Natural killer cell (primary cell): Measurements from ENCODE around the gene ARHGEF39. TPM values are rescaled to one million over a fixed set of nuclear protein-coding genes. Genes with fewer than 3 reads are reported as not detected.
A peak's percentile ranks its signal among the peaks of the same experiment; 100 is the strongest.

Experiments used
- ATAC-seq, 3 donors: fragments of 150-1000 bp in 2 of 3; fragments of 200-7000 bp in 1 of 3; cut with Tn5 transposase; 1 replicate in 1 of 3; 2 replicates in 2 of 3; pipeline ENCODE4 v1.10.0; 2021; ENCODE audit warnings: mild to moderate bottlenecking in 2 of 3, moderate library complexity in 2 of 3
- DNase-seq, 2 donors: peaks; one replicate each; pipeline versions ENCODE4 v3.0.0 to v3.0.0-alpha.2; 2013 to 2021; ENCODE audit warnings: mixed read lengths in 1 of 2
- H3K27ac ChIP-seq: one replicate; pipeline ENCODE4 v1.5.1; 2013; ENCODE audit warnings: mild to moderate bottlenecking, low read length
- H3K27me3 ChIP-seq: one replicate; pipeline ENCODE4 v1.6.1; 2013; ENCODE audit warnings: low read length; ENCODE audit not compliant: control insufficient read depth, insufficient read depth
- H3K36me3 ChIP-seq: one replicate; pipeline ENCODE4 v1.6.1; 2013; ENCODE audit warnings: low read length; ENCODE audit not compliant: control insufficient read depth, insufficient read depth
- H3K4me1 ChIP-seq: one replicate; pipeline ENCODE4 v1.6.1; 2013; ENCODE audit warnings: low read length; ENCODE audit not compliant: control insufficient read depth, insufficient read depth
- H3K4me3 ChIP-seq: one replicate; pipeline ENCODE4 v1.5.1; 2013; ENCODE audit warnings: low read length
- H3K9me3 ChIP-seq: one replicate; pipeline ENCODE4 v1.6.1; 2013; ENCODE audit warnings: low read length; ENCODE audit not compliant: control insufficient read depth, insufficient read depth
- H3K27ac Mint-ChIP-seq, 2 donors: one replicate each; pipeline ENCODE4 v1.8.0; 2022; ENCODE audit warnings: mild to moderate bottlenecking in 2 of 2, mixed read lengths in 2 of 2, moderate library complexity in 1 of 2
- H3K27me3 Mint-ChIP-seq, 2 donors: one replicate each; pipeline ENCODE4 v1.8.0; 2022; ENCODE audit warnings: low read depth in 2 of 2, mixed read lengths in 2 of 2
- H3K36me3 Mint-ChIP-seq: one replicate; pipeline ENCODE4 v1.8.0; 2022; ENCODE audit warnings: mixed read lengths
- H3K4me1 Mint-ChIP-seq, 2 donors: one replicate each; pipeline ENCODE4 v1.8.0; 2022; ENCODE audit warnings: mixed read lengths in 2 of 2
- H3K4me3 Mint-ChIP-seq: one replicate; pipeline ENCODE4 v1.8.0; 2022; ENCODE audit warnings: mild to moderate bottlenecking, moderate library complexity, mixed read lengths
- H3K9me3 Mint-ChIP-seq, 2 donors: one replicate each; pipeline ENCODE4 v1.8.0; 2022; ENCODE audit warnings: mixed read lengths in 2 of 2
- WGBS: methylation state at CpG from one replicate; pipeline ENCODE4 v1.1.7; 2013; ENCODE audit warnings: missing lambda C conversion rate; ENCODE audit not compliant: insufficient coverage; 5-methylcytosine and 5-hydroxymethylcytosine counted together
- intact Hi-C: fragments of 100-400 bp; cut with micrococcal nuclease; formaldehyde crosslinking; loops from one replicate; pipeline ENCODE4 v1.14.2; 2022
- total RNA-seq, 4 donors: library from RNA; stranded (reverse); fragments of 120-200 nt in 1 of 4; gene quantifications; one replicate each; pipeline versions ENCODE4 v1.2.3 to v1.2.4, GENCODE V29; 2013 to 2022
- TF ChIP-seq, protein P1 (sequence below): fragments of 200-600 bp; IDR thresholded peaks from one replicate; pipeline ENCODE4 v1.8.0; 2022; ENCODE audit warnings: antibody characterized with exemption

Gene ARHGEF39
- total RNA-seq, 3 donors from 2014 or later (not counting 1 experiment from before 2014, with no cell fraction given): 1.3 to 3.2 (median 1.5) TPM

DNA sequence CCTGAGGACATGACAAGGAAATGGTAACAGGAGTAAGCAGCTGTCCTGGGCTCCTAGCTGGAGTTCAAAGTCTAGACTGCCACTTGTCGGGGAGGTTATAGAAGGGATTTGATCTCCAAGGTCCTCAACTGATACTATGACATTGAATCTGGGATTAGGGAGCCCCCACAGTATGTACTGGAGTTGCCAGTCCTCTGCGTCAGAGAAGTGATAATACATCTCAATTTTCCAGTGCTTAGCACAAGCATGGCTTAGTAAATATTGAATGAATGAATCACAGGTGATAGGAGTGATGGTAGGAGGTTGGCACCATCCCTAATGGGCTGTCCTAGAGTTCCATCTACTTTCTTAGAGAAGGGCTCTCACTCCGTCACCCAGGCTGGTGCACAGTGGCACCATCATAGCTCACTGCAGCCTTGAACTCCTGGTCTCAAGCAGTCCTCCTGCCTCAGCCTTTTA lies 31.0 kb upstream of the ARHGEF39 start:
- DNase-seq (no peak), ATAC-seq (no peak)
- no peaks in the 10 kb centered on the region for H3K36me3 Mint-ChIP-seq
- 97% methylated on average over 3 of the region's 3 CpGs for WGBS
- H3K4me1 Mint-ChIP-seq: peaks cover 10 to 25% of the 10 kb centered on the region in 2 donors
- no peak overlapping the region for H3K27ac ChIP-seq
- intact Hi-C loops: loop anchor here (1.0 to 2.0 kb wide), 2 partner anchors 38 to 91 kb away; partner anchors contain the start of genes CCDC107, RMRP and TESK1
- no peaks in the 10 kb centered on the region for H3K9me3 Mint-ChIP-seq
- H3K4me3 Mint-ChIP-seq: no peak overlapping the region
- no peaks in the 10 kb centered on the region for H3K27me3 Mint-ChIP-seq
- TF ChIP-seq, protein P1, sequence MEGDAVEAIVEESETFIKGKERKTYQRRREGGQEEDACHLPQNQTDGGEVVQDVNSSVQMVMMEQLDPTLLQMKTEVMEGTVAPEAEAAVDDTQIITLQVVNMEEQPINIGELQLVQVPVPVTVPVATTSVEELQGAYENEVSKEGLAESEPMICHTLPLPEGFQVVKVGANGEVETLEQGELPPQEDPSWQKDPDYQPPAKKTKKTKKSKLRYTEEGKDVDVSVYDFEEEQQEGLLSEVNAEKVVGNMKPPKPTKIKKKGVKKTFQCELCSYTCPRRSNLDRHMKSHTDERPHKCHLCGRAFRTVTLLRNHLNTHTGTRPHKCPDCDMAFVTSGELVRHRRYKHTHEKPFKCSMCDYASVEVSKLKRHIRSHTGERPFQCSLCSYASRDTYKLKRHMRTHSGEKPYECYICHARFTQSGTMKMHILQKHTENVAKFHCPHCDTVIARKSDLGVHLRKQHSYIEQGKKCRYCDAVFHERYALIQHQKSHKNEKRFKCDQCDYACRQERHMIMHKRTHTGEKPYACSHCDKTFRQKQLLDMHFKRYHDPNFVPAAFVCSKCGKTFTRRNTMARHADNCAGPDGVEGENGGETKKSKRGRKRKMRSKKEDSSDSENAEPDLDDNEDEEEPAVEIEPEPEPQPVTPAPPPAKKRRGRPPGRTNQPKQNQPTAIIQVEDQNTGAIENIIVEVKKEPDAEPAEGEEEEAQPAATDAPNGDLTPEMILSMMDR: no peak
- no peaks in the 10 kb centered on the region for H3K9me3 ChIP-seq
- H3K27me3 ChIP-seq: no peaks in the 10 kb centered on the region
- H3K36me3 ChIP-seq: peaks cover 53% of the 10 kb centered on the region
- no peak overlapping the region for H3K4me3 ChIP-seq
- H3K27ac Mint-ChIP-seq: peak overlapping the region; percentile 23 to 67
- peaks cover 15% of the 10 kb centered on the region for H3K4me1 ChIP-seq

GRCh38 chr9:35691757-35692301 lies 26.8 kb upstream of the ARHGEF39 start:
- no peak for ATAC-seq
- WGBS: 94% methylated on average over 11 of the region's 13 CpGs
- peak overlapping the region; percentile 78 to 84 for H3K27ac Mint-ChIP-seq

GRCh38 chr9:35691334-35691650 lies 26.3 kb upstream of the ARHGEF39 start:
- H3K9me3 ChIP-seq: no peaks in the 10 kb centered on the region
- ATAC-seq (peak in 1 of 3 donors; percentile 35), DNase-seq (no peak)
- intact Hi-C loops: no loop called here
- H3K36me3 ChIP-seq: peaks cover 7% of the 10 kb centered on the region
- Mint-ChIP-seq H3K36me3 (no peaks in the 10 kb centered on the region), H3K27me3 (no peaks in the 10 kb centered on the region), H3K9me3 (no peaks in the 10 kb centered on the region), H3K4me1 (peaks cover under 1 to 26% of the 10 kb centered on the region in 2 donors), H3K4me3 (peak overlapping the region; percentile 90), H3K27ac (peak overlapping the region; percentile 78 to 84)
- TF ChIP-seq, protein P1: no peak
- H3K27me3 ChIP-seq: no peaks in the 10 kb centered on the region
- peak overlapping the region; percentile 47 for H3K27ac ChIP-seq
- 27% methylated on average over 10 of the region's 10 CpGs for WGBS
- H3K4me3 ChIP-seq: peak overlapping the region; percentile 78
- peaks cover 18% of the 10 kb centered on the region for H3K4me1 ChIP-seq

More at GRCh38 chr9:35691757-35692301, 26.8 kb upstream of the ARHGEF39 start:
- H3K4me3 ChIP-seq: no peak overlapping the region
- H3K27me3 ChIP-seq: no peaks in the 10 kb centered on the region
- H3K4me3 Mint-ChIP-seq: peak overlapping the region; percentile 90
- peaks cover 6 to 31% of the 10 kb centered on the region in 2 donors for H3K4me1 Mint-ChIP-seq
- no peaks in the 10 kb centered on the region for H3K9me3 ChIP-seq
- DNase-seq: no peak
- H3K4me1 ChIP-seq: peaks cover 24% of the 10 kb centered on the region
- intact Hi-C loops: no loop called here
- H3K27me3 Mint-ChIP-seq: no peaks in the 10 kb centered on the region
- peaks cover 12% of the 10 kb centered on the region for H3K36me3 ChIP-seq
- no peaks in the 10 kb centered on the region for H3K9me3 Mint-ChIP-seq
- TF ChIP-seq, protein P1: no peak
- no peak overlapping the region for H3K27ac ChIP-seq
- no peaks in the 10 kb centered on the region for H3K36me3 Mint-ChIP-seq
